HepG2 (cell line): ENCODE results near the gene PRKN. TPM values are rescaled to one million over a fixed set of nuclear protein-coding genes. Genes with fewer than 3 reads are reported as not detected.

Experiments
- ATAC-seq: fragments of 200-7000 bp; cut with Tn5 transposase; 3 replicates; pipeline ENCODE4 v1.9.1; 2020; ENCODE audit warnings: mild to moderate bottlenecking, moderate library complexity
- BruUV-seq: library from RNA; stranded (reverse); fragments of 400-500 nt; replicated peaks from 2 replicates; lab custom pipeline; 2021; lab: Mats Ljungman, UMichigan
- CTCF ChIA-PET: fragments of 300-600 bp; formaldehyde crosslinking; extraction: SDS; loops from one replicate; lab custom pipeline; 2021; ENCODE audit warnings: low total read pairs, inconsistent platforms, low intra/inter-chr PET ratio; lab: Yijun Ruan, JAX
- POLR2A ChIA-PET: fragments of 350-600 bp; sonication (Branson Sonifier 250); formaldehyde crosslinking; loops from one replicate; lab custom pipeline; 2020; ENCODE audit warnings: antibody characterized with exemption, inconsistent platforms; lab: Yijun Ruan, JAX
- DNase-seq: peaks from one replicate; pipeline ENCODE4 v3.0.0-alpha.2; 2015; ENCODE audit warnings: low spot score
- FAIRE-seq: peaks from 3 replicates; lab custom pipeline; 2011; peaks lifted over from hg19 to GRCh38; lab: Jason Lieb, UNC
- H2AFZ ChIP-seq: one replicate; pipeline ENCODE4 v1.6.1; 2011; ENCODE audit warnings: low read length, inconsistent platforms
- H3K27ac ChIP-seq: fragments of 300-600 bp; 3 replicates; pipeline ENCODE4 v1.8.0; 2011; ENCODE audit warnings: mixed run types, mild to moderate bottlenecking, mixed read lengths, low read length, inconsistent platforms; ENCODE audit not compliant: insufficient read depth; ENCODE audit errors: extremely low read length
- H3K27me3 ChIP-seq, 2 experiments: fragments of 200-600 bp in 1 of 2; 2 replicates in 1 of 2; 3 replicates in 1 of 2; pipeline versions ENCODE4 v1.6.0 to v1.8.0; 2011; ENCODE audit warnings: low read length in 2 of 2, mild to moderate bottlenecking in 2 of 2, moderate library complexity in 2 of 2, inconsistent platforms in 1 of 2; ENCODE audit not compliant: insufficient read depth in 2 of 2, control insufficient read depth in 1 of 2
- H3K36me3 ChIP-seq, 2 experiments: fragments of 200-600 bp in 1 of 2; replicated peaks in 1 of 2; 2 replicates in 1 of 2; 3 replicates in 1 of 2; pipeline versions ENCODE4 v1.5.1 to v1.8.0; 2011; ENCODE audit warnings: low read length in 2 of 2, inconsistent platforms in 1 of 2; ENCODE audit not compliant: insufficient read depth in 2 of 2, control insufficient read depth in 1 of 2
- H3K4me1 ChIP-seq: 2 replicates; pipeline ENCODE4 v1.5.1; 2012; ENCODE audit warnings: low read length, inconsistent platforms; ENCODE audit not compliant: insufficient read depth
- H3K4me2 ChIP-seq: 2 replicates; pipeline ENCODE4 v1.6.0; 2011; ENCODE audit warnings: low read depth, low read length, inconsistent platforms
- H3K4me3 ChIP-seq, 3 experiments: fragments of 200-600 bp in 1 of 3; sonication (generic), shearing (Covaris generic) in 1 of 3; replicated peaks in 1 of 3; 2 replicates each; pipeline ENCODE4 v1.5.1; 2011 to 2016; ENCODE audit warnings: low read length in 3 of 3, inconsistent platforms in 2 of 3, low read depth in 2 of 3, mild to moderate bottlenecking in 2 of 3, control low read depth in 1 of 3, mixed read lengths in 1 of 3; ENCODE audit not compliant: insufficient read depth in 1 of 3
- H3K79me2 ChIP-seq: one replicate; pipeline ENCODE4 v1.6.1; 2011; ENCODE audit warnings: low read length, inconsistent platforms; ENCODE audit not compliant: insufficient read depth
- H3K9ac ChIP-seq: 2 replicates; pipeline ENCODE4 v1.6.0; 2011; ENCODE audit warnings: mild to moderate bottlenecking, low read depth, low read length, inconsistent platforms; ENCODE audit not compliant: insufficient read depth
- H3K9me3 ChIP-seq: 2 replicates; pipeline ENCODE4 v1.5.1; 2012; ENCODE audit warnings: mild to moderate bottlenecking, low read length
- H4K20me1 ChIP-seq: 2 replicates; pipeline ENCODE4 v1.6.0; 2011; ENCODE audit warnings: inconsistent platforms, mild to moderate bottlenecking, low read length, moderate library complexity; ENCODE audit not compliant: insufficient read depth
- BCLAF1 ChIP-seq: fragments of 450-650 bp; IDR thresholded peaks from 2 replicates; pipeline ENCODE4 v1.6.1; 2017; ENCODE audit warnings: mild to moderate bottlenecking
- ETV6 ChIP-seq: sonication (generic); formaldehyde crosslinking; conservative IDR thresholded peaks from 2 replicates; pipeline ENCODE4 v1.4.0; 2020; ENCODE audit warnings: missing genetic modification reagents
- GRHL1 ChIP-seq: sonication (generic); formaldehyde crosslinking; conservative IDR thresholded peaks from 2 replicates; pipeline ENCODE4 v1.8.0; 2022; ENCODE audit warnings: missing genetic modification reagents
- HHEX ChIP-seq: IDR thresholded peaks from 2 replicates; pipeline ENCODE4 v1.6.1; 2016; ENCODE audit warnings: control low read depth
- MAFG ChIP-seq: sonication (generic); formaldehyde crosslinking; IDR thresholded peaks from 2 replicates; pipeline ENCODE4 v1.5.1; 2020; ENCODE audit warnings: mild to moderate bottlenecking, missing genetic modification reagents
- SALL2 ChIP-seq: sonication (generic); formaldehyde crosslinking; IDR thresholded peaks from 2 replicates; pipeline ENCODE4 v1.8.1; 2023; ENCODE audit warnings: mild to moderate bottlenecking, missing genetic modification reagents, inconsistent platforms
- SAP130 ChIP-seq: IDR thresholded peaks from 2 replicates; pipeline ENCODE4 v1.6.1; 2016; ENCODE audit warnings: low read depth
- TSC22D2 ChIP-seq: sonication (generic); formaldehyde crosslinking; IDR thresholded peaks from 2 replicates; pipeline ENCODE4 v1.5.1; 2020; ENCODE audit warnings: missing genetic modification reagents, mild to moderate bottlenecking, borderline replicate concordance
- YEATS4 ChIP-seq: sonication (generic); formaldehyde crosslinking; IDR thresholded peaks from 2 replicates; pipeline ENCODE4 v1.4.0; 2020; ENCODE audit warnings: missing genetic modification reagents, borderline replicate concordance
- ZBTB44 ChIP-seq: sonication (generic); formaldehyde crosslinking; IDR thresholded peaks from 2 replicates; pipeline ENCODE4 v1.4.0; 2020; ENCODE audit warnings: missing genetic modification reagents
- ZNF567 ChIP-seq: sonication (generic); formaldehyde crosslinking; IDR thresholded peaks from 2 replicates; pipeline ENCODE4 v1.8.1; 2023; ENCODE audit warnings: mild to moderate bottlenecking, missing genetic modification reagents, borderline replicate concordance
- WGBS: methylation state at CpG from one replicate; pipeline ENCODE4 v1.1.6; 2017; ENCODE audit warnings: low lambda C conversion rate; 5-methylcytosine and 5-hydroxymethylcytosine counted together
- in situ Hi-C: cut with HindIII; loops from 2 replicates; pipeline ENCODE4 v1.10.0; 2017; ENCODE audit warnings: low pct_unique_long_range_greater_than_20kb; ENCODE audit not compliant: extremely low pct_ligation_motif_present
- intact Hi-C: fragments of 100-400 bp; cut with micrococcal nuclease; formaldehyde crosslinking; loops from one replicate; pipeline ENCODE4 v1.10.0; 2022; ENCODE audit not compliant: unreplicated experiment
- polyA plus RNA-seq, 8 experiments: library from polyadenylated mRNA; depleted of rRNA in 3 of 8; stranded (reverse) in 7 of 8; unstranded in 1 of 8; fragments of >200 nt; fragmentation: Illumina TruSeq in 4 of 8; extraction: Trizol in 4 of 8; gene quantifications; 2 replicates each; pipeline versions ENCODE4 v1.2.1 to v1.2.3, GENCODE V29; 2011 to 2016; ENCODE audit warnings: low read depth in 4 of 8, missing spikeins in 1 of 8, mixed read lengths in 1 of 8; ENCODE audit not compliant: insufficient read depth in 1 of 8
- total RNA-seq, 5 experiments: library from RNA; depleted of rRNA; stranded (reverse); fragments of >200 nt; fragmentation: Illumina TruSeq; extraction: Trizol; gene quantifications; 2 replicates each; pipeline ENCODE4 v1.2.3, GENCODE V29; 2016; ENCODE audit warnings: low read depth in 1 of 5

The PRKN gene
- total and polyA plus RNA-seq, 2 of the 13 experiments (the other 11 are each of a cell fraction or from before 2014, with no cell fraction given) = 0.31 to 0.44 TPM

- FAIRE-seq (no peak), ATAC-seq (no peak), DNase-seq (no peak)
- no peak for TF ChIP-seq BCLAF1
- TF ChIP-seq ETV6 (CRISPR knock-in tag) = no peak
- no peak for TF ChIP-seq MAFG (CRISPR knock-in tag)
- no peak for TF ChIP-seq SAP130
- TF ChIP-seq ZBTB44 (CRISPR knock-in tag) = no peak
- TF ChIP-seq YEATS4 (CRISPR knock-in tag) = no peak
- TF ChIP-seq HHEX (CRISPR knock-in tag) = no peak
- no peak for TF ChIP-seq TSC22D2
- no peak for TF ChIP-seq GRHL1 (CRISPR knock-in tag)
- no peak for TF ChIP-seq ZNF567 (CRISPR knock-in tag)
- no peak for TF ChIP-seq SALL2 (CRISPR knock-in tag)
- BruUV-seq = no TSS peak
- 17% methylated on average over 2 of the region's 2 CpGs for WGBS
- ChIA-PET POLR2A (no interaction called here), CTCF (no interaction called here)
- Histone ChIP-seq H3K4me3 (no peak overlapping the region), H3K9me3 (no peaks in the 10 kb centered on the region), H3K36me3 (no peaks in the 10 kb centered on the region), H3K4me2 (no peak overlapping the region), H3K4me1 (no peaks in the 10 kb centered on the region), H3K27me3 (no peaks in the 10 kb centered on the region; a peak in 1 of 5 replicates), H2AFZ (no peak overlapping the region), H3K9ac (no peak overlapping the region), H3K79me2 (no peaks in the 10 kb centered on the region), H3K27ac (no peak overlapping the region), H4K20me1 (no peaks in the 10 kb centered on the region)
- in situ Hi-C loops (no loop called here), intact Hi-C loops (no loop called here)
Measured at GRCh38 chr6:161598896-161599295, 1128.7 kb downstream of the PRKN start.
